CD4-positive, alpha-beta T cell treated with Interleukin-15 for 4 hours (primary cell): ENCODE results near the gene ARL15.

ENCODE experiments used
- DNase-seq: peaks from one replicate; pipeline ENCODE4 v3.0.0-alpha.2; 2020; ENCODE audit warnings: low spot score

Gene ARL15

GRCh38 chr5:54148067-54148845 lies 162.1 kb downstream of the ARL15 start:
- no peak for DNase-seq

- DNase-seq, result no peak
Measured at GRCh38 chr5:54146916-54147315, 163.5 kb downstream of the ARL15 start.

GRCh38 chr5:54146390-54146789 lies 164.0 kb downstream of the ARL15 start:
- DNase-seq, result no peak

- no peak for DNase-seq
Measured at GRCh38 chr5:54140247-54140840, 170.0 kb downstream of the ARL15 start.

- no peak for DNase-seq
Measured at GRCh38 chr5:54136516-54137440, 173.6 kb downstream of the ARL15 start.

GRCh38 chr5:54135042-54135441 lies 175.3 kb downstream of the ARL15 start:
- DNase-seq, result no peak

- no peak for DNase-seq
Measured at GRCh38 chr5:54133917-54134316, 176.5 kb downstream of the ARL15 start.

- no peak for DNase-seq
Measured at GRCh38 chr5:54120473-54120872, 189.9 kb downstream of the ARL15 start.

GRCh38 chr5:54117957-54118356 lies 192.4 kb downstream of the ARL15 start:
- DNase-seq, result no peak

- DNase-seq, result no peak
Measured at GRCh38 chr5:54115735-54116403, 194.5 kb downstream of the ARL15 start.

- DNase-seq, result no peak
Measured at GRCh38 chr5:54113060-54113459, 197.3 kb downstream of the ARL15 start.

- no peak for DNase-seq
Measured at GRCh38 chr5:54109626-54110330, 200.6 kb downstream of the ARL15 start.

GRCh38 chr5:54108136-54108535 lies 202.2 kb downstream of the ARL15 start:
- DNase-seq, result no peak

GRCh38 chr5:54103871-54104270 lies 206.5 kb downstream of the ARL15 start:
- no peak for DNase-seq

- DNase-seq, result no peak
Measured at GRCh38 chr5:54098267-54098666, 212.1 kb downstream of the ARL15 start.

- no peak for DNase-seq
Measured at GRCh38 chr5:54095969-54096368, 214.4 kb downstream of the ARL15 start.

- no peak for DNase-seq
Measured at GRCh38 chr5:54094706-54095105, 215.7 kb downstream of the ARL15 start.

- no peak for DNase-seq
Measured at GRCh38 chr5:54093861-54094260, 216.5 kb downstream of the ARL15 start.

GRCh38 chr5:54093081-54093492 lies 217.3 kb downstream of the ARL15 start:
- no peak for DNase-seq

- no peak for DNase-seq
Measured at GRCh38 chr5:54091307-54092130, 218.9 kb downstream of the ARL15 start.
